ENCODE measurements around the gene NFE2L1. TPM values are rescaled to one million over a fixed set of nuclear protein-coding genes. Genes with fewer than 3 reads are reported as not detected.

Gene NFE2L1
- total RNA-seq, 1 experiment from 2014 or later: 149 TPM

- no peak for TF ChIP-seq ZNF532 (CRISPR knock-in tag; IDR thresholded peaks at IDR 0.05; ENCODE audit: borderline replicate concordance)
- TF ChIP-seq MAX (CRISPR knock-in tag; IDR thresholded peaks at IDR 0.05): no peak
- no peak for TF ChIP-seq NR2C2 (CRISPR knock-in tag; IDR thresholded peaks at IDR 0.05)
- TF ChIP-seq ZNF671 (CRISPR knock-in tag; IDR thresholded peaks at IDR 0.05): no peak
- no peak for TF ChIP-seq NFYB (CRISPR knock-in tag; conservative IDR thresholded peaks at IDR 0.05; ENCODE audit: low read depth)
- TF ChIP-seq FOXP4 (CRISPR knock-in tag; IDR thresholded peaks at IDR 0.05): no peak
- TF ChIP-seq USF2 (CRISPR knock-in tag; IDR thresholded peaks at IDR 0.05): no peak
- TF ChIP-seq PREB (CRISPR knock-in tag; IDR thresholded peaks at IDR 0.05; ENCODE audit: borderline replicate concordance): no peak
- TF ChIP-seq HMGXB4 (CRISPR knock-in tag; IDR thresholded peaks at IDR 0.05): no peak
- TF ChIP-seq ZNF317 (CRISPR knock-in tag; IDR thresholded peaks at IDR 0.05; ENCODE audit: borderline replicate concordance, low read depth): no peak
- no peak for TF ChIP-seq NR3C1 (CRISPR knock-in tag; conservative IDR thresholded peaks at IDR 0.05; ENCODE audit: low read depth)
- TF ChIP-seq E2F5 (CRISPR knock-in tag; IDR thresholded peaks at IDR 0.05): no peak
- TF ChIP-seq SMAD3 (CRISPR knock-in tag; IDR thresholded peaks at IDR 0.05; ENCODE audit: borderline replicate concordance): no peak
- no peak for TF ChIP-seq ELF4 (CRISPR knock-in tag; IDR thresholded peaks at IDR 0.05; ENCODE audit: low read depth)
Observed at GRCh38 chr17:48038687-48039086, 9.5 kb upstream of the NFE2L1 start (continued).

- peaks cover 24% of the 10 kb centered on the region for H3K27me3 Mint-ChIP-seq (ENCODE audit: low read depth)
- ChIA-PET CTCF (interaction anchor here (0.6 to 10.4 kb wide), 4 partner anchors 11 to 54 kb away, joined by 3 to 108 read pairs (median 7); no protein-coding TSS in a partner anchor), POLR2A (interaction anchor here (1.1 to 1.5 kb wide), 2 partner anchors 11 to 13 kb away, joined by 3 to 4 read pairs; no protein-coding TSS in a partner anchor)
- ATAC-seq: no peak
- DNase-seq (ENCODE audit: low spot score): no peak
- H3K4me3 Mint-ChIP-seq: no peak overlapping the region
- H3K4me1 Mint-ChIP-seq: peaks cover 21% of the 10 kb centered on the region
- H3K9me3 Mint-ChIP-seq: no peaks in the 10 kb centered on the region
- no peaks in the 10 kb centered on the region for H3K36me3 Mint-ChIP-seq
- H3K27ac Mint-ChIP-seq: no peak overlapping the region
- TF ChIP-seq KAT7 (CRISPR knock-in tag; IDR thresholded peaks at IDR 0.05; ENCODE audit: borderline replicate concordance) (no peak), GABPB1 (CRISPR knock-in tag; IDR thresholded peaks at IDR 0.05) (no peak), TCF7 (CRISPR knock-in tag; IDR thresholded peaks at IDR 0.05; ENCODE audit: low read depth) (no peak), PRRX2 (CRISPR knock-in tag; IDR thresholded peaks at IDR 0.05) (no peak), ZNF219 (CRISPR knock-in tag; IDR thresholded peaks at IDR 0.05; ENCODE audit: borderline replicate concordance) (no peak), CDX4 (CRISPR knock-in tag; IDR thresholded peaks at IDR 0.05; ENCODE audit: borderline replicate concordance) (no peak)
Observed at GRCh38 chr17:48043176-48043575, 5.0 kb upstream of the NFE2L1 start.
